ENCODE measurements around the gene GSTM1. TPM values are rescaled to one million over a fixed set of nuclear protein-coding genes. Genes with fewer than 3 reads are reported as not detected.

The GSTM1 gene
- total RNA-seq, 1 donor from 2014 or later: 91.5 TPM

Other genes with a start within 250 kb of the GSTM1 start
- 4.2 TPM for gene SYPL2, start 221.3 kb upstream of the GSTM1 start, total RNA-seq
- gene ATXN7L2, start 203.9 kb upstream of the GSTM1 start, total RNA-seq: 5.0 TPM
- gene CYB561D1, start 193.7 kb upstream of the GSTM1 start, total RNA-seq: 7.6 TPM
- 15.6 TPM for gene AMIGO1, start 178.1 kb upstream of the GSTM1 start, total RNA-seq
- gene GPR61, start 147.9 kb upstream of the GSTM1 start, total RNA-seq: not detected
- gene GNAI3, start 139.2 kb upstream of the GSTM1 start, total RNA-seq: 7.0 TPM
- gene GNAT2, start 68.2 kb upstream of the GSTM1 start, total RNA-seq: not detected
- gene AMPD2, start 68.0 kb upstream of the GSTM1 start, total RNA-seq: 49.5 TPM
- 36.7 TPM for gene GSTM4, start 31.7 kb upstream of the GSTM1 start, total RNA-seq
- gene GSTM2, start 19.8 kb upstream of the GSTM1 start, total RNA-seq: 194 TPM
- gene GSTM5, start 24.4 kb downstream of the GSTM1 start, total RNA-seq: 41.6 TPM
- gene GSTM3, start 53.2 kb downstream of the GSTM1 start, total RNA-seq: 104 TPM
- gene EPS8L3, start 76.1 kb downstream of the GSTM1 start, total RNA-seq: not detected
- gene CSF1, start 223.0 kb downstream of the GSTM1 start, total RNA-seq: 61.2 TPM

Measured in sciatic nerve (tissue), 1 donor.